Small intestine (tissue), 7 donors: ENCODE data around the gene ILF3. TPM values are rescaled to one million over a fixed set of nuclear protein-coding genes. Genes with fewer than 3 reads are reported as not detected.
"Not testable (repeated sequence)": the region's sequence is repeated elsewhere in the genome, so short reads cannot be mapped to it uniquely, and the experiment has no call there.

Source experiments
- DNase-seq, 2 donors: peaks; one replicate each; pipeline versions ENCODE4 v3.0.0 to v3.0.0-alpha.2; 2013
- FAIRE-seq: peaks from 2 replicates; lab custom pipeline; 2012; peaks lifted over from hg19 to GRCh38; lab: Jason Lieb, UNC
- H3K27ac ChIP-seq, 3 donors: one replicate each; pipeline ENCODE4 v1.5.1; 2013; ENCODE audit warnings: low read length in 2 of 3, mild to moderate bottlenecking in 2 of 3, control low read depth in 1 of 3, inconsistent platforms in 1 of 3, low read depth in 1 of 3, moderate library complexity in 1 of 3
- H3K27me3 ChIP-seq, 3 donors: one replicate each; pipeline ENCODE4 v1.6.1; 2013; ENCODE audit warnings: low read length in 3 of 3, inconsistent platforms in 1 of 3; ENCODE audit not compliant: control insufficient read depth in 3 of 3, insufficient read depth in 3 of 3
- H3K36me3 ChIP-seq, 3 donors: one replicate each; pipeline ENCODE4 v1.6.1; 2013; ENCODE audit warnings: low read length in 3 of 3, inconsistent platforms in 1 of 3, low read depth in 1 of 3, mild to moderate bottlenecking in 1 of 3, moderate library complexity in 1 of 3; ENCODE audit not compliant: control insufficient read depth in 3 of 3, insufficient read depth in 2 of 3
- H3K4me1 ChIP-seq, 3 donors: one replicate each; pipeline ENCODE4 v1.6.1; 2013; ENCODE audit warnings: low read length in 2 of 3, inconsistent platforms in 1 of 3, low read depth in 1 of 3, mild to moderate bottlenecking in 1 of 3, moderate library complexity in 1 of 3; ENCODE audit not compliant: control insufficient read depth in 3 of 3, insufficient read depth in 2 of 3
- H3K4me3 ChIP-seq, 3 donors: one replicate each; pipeline ENCODE4 v1.5.1; 2013; ENCODE audit warnings: low read length in 3 of 3, control low read depth in 1 of 3, inconsistent platforms in 1 of 3, low read depth in 1 of 3, mild to moderate bottlenecking in 1 of 3, moderate library complexity in 1 of 3
- H3K9me3 ChIP-seq, 2 donors: one replicate each; pipeline ENCODE4 v1.6.1; 2013; ENCODE audit warnings: low read depth in 1 of 2, low read length in 1 of 2; ENCODE audit not compliant: control insufficient read depth in 2 of 2, insufficient read depth in 1 of 2
- WGBS, 3 donors: extraction: QIAGEN DNeasy Blood & Tissue Kit; methylation state at CpG; one replicate each; pipeline ENCODE4 v1.1.7; 2013; 5-methylcytosine and 5-hydroxymethylcytosine counted together
- polyA plus RNA-seq, 4 donors: library from polyadenylated mRNA; stranded (reverse) in 3 of 4; unstranded in 1 of 4; fragments of 200-250 nt in 3 of 4; fragments of 120-200 nt in 1 of 4; gene quantifications; one replicate each; pipeline versions ENCODE4 v1.2.1 to v1.2.3, GENCODE V29; 2013
- donor health status: healthy with polysubstance abuse.
- donor health status: control.
- donor health status: control.
- donor health status: Bipolar disorder and iron deficiency.
- donor health status: healthy.

The ILF3 gene
- polyA plus RNA-seq, 4 donors: 37.3 to 170 (median 87.6) TPM

DNA sequence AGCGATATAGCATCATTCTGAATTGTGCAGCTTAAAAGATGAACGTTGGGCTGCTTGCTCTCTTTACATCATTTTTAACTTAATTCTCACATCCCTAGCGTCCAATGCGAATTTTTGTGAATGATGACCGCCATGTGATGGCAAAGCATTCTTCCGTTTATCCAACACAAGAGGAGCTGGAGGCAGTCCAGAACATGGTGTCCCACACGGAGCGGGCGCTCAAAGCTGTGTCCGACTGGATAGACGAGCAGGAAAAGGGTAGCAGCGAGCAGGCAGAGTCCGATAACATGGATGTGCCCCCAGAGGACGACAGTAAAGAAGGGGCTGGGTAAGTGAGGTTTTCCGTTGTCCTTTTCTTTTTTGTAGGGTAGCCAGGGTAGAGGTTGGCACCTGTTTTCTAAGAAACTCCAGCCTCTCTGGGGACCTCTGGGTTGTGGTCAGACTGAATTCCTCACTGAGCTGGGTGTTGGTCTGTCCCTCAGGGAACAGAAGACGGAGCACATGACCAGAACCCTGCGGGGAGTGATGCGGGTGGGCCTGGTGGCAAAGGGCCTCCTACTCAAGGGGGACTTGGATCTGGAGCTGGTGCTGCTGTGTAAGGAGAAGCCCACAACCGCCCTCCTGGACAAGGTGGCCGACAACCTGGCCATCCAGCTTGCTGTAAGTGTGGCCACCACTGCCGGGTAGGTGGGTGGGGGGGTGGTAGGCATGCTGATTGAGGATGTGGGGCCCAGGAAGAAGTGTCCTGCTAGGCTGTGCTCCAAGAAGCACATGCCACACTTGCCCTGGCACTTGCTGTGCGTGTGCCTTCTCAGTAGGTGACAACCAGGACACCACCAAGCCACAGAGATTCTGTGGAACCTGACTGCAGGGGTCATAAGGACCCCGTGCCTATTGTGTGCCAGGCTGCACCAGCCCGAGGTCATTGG, 17.0 kb downstream of the ILF3 start:
- no peak for DNase-seq
- H3K27me3 ChIP-seq: no peaks in the 10 kb centered on the region
- H3K36me3 ChIP-seq: peaks cover 6 to 74% (median 8%) of the 10 kb centered on the region in 3 donors
- no peaks in the 10 kb centered on the region for H3K4me1 ChIP-seq
- no peak overlapping the region for H3K27ac ChIP-seq
- no peak overlapping the region for H3K4me3 ChIP-seq
- H3K9me3 ChIP-seq: no peaks in the 10 kb centered on the region
- FAIRE-seq: no peak
- WGBS, 3 donors: 80 to 86% (median 83%) methylated on average over 24 of the region's 24 CpGs

GRCh38 chr19:10671922-10672321, 17.8 kb downstream of the ILF3 start:
- H3K4me3 ChIP-seq, H3K27me3 ChIP-seq, FAIRE-seq, H3K27ac ChIP-seq, H3K4me1 ChIP-seq, DNase-seq, H3K9me3 ChIP-seq: not testable (repeated sequence)
- H3K36me3 ChIP-seq: peaks cover 8 to 70% (median 9%) of the 10 kb centered on the region in 3 donors
- WGBS, 3 donors: 90 to 98% (median 92%) methylated on average over 3 of the region's 3 CpGs

DNA sequence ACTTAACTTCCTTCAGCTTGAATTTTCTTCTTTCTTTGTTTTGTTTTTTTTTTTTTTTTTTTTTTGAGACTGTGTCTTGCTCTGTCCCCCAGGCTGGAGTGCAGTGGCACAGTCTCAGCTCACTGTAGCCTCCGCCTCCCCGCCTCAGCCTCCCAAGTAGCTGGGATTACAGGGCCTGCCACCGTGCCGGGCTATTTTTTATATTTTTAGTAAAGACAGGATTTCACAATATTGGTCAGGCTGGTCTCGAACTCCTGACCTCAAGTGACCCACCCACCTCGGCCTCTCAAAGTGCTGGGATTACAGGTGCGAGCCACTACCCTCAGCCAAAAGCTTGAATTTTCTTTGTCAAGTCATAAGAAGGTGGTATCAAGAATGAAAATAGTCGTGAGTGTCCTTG, 21.1 kb downstream of the ILF3 start:
- not testable (repeated sequence) for H3K27ac ChIP-seq, FAIRE-seq, H3K9me3 ChIP-seq, DNase-seq, H3K4me3 ChIP-seq, H3K4me1 ChIP-seq, H3K27me3 ChIP-seq
- H3K36me3 ChIP-seq: peaks cover 26 to 88% (median 33%) of the 10 kb centered on the region in 3 donors
- WGBS, 3 donors: 86 to 88% (median 87%) methylated on average over 8 of the region's 8 CpGs

GRCh38 chr19:10677751-10678150, 23.6 kb downstream of the ILF3 start:
- WGBS, 3 donors: 81 to 90% (median 82%) methylated on average over 13 of the region's 13 CpGs
- DNase-seq (no peak), FAIRE-seq (no peak)
- no peaks in the 10 kb centered on the region for H3K27me3 ChIP-seq
- H3K4me1 ChIP-seq: no peaks in the 10 kb centered on the region
- peaks cover 34 to 91% (median 49%) of the 10 kb centered on the region in 3 donors for H3K36me3 ChIP-seq
- no peak overlapping the region for H3K4me3 ChIP-seq
- H3K9me3 ChIP-seq: no peaks in the 10 kb centered on the region
- no peak overlapping the region for H3K27ac ChIP-seq

GRCh38 chr19:10678813-10679212, 24.7 kb downstream of the ILF3 start:
- H3K4me3 ChIP-seq: no peak overlapping the region

DNA sequence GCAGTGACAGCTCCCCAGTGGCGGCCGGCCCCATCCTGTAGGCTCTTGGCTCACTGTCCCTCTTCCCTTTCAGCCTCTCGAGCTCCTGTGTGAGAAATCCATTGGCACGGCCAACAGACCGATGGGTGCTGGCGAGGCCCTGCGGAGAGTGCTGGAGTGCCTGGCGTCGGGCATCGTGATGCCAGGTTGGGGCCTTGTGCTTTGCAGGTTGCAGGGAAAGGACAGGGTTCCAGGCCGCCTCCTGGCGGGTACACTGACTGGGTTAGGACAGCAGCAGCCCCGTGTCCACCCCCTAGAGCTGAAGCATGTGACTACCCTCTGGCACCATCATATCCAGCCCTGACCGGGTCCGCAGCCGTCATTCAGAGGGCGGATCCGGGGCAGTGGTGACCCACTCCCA, 25.6 kb downstream of the ILF3 start:
- 94 to 95% (median 95%) methylated on average over 17 to 18 of the region's 18 CpGs for WGBS, 3 donors
- no peak for FAIRE-seq
- Histone ChIP-seq H3K4me1 (no peaks in the 10 kb centered on the region), H3K4me3 (no peak overlapping the region), H3K9me3 (no peaks in the 10 kb centered on the region), H3K27me3 (no peaks in the 10 kb centered on the region), H3K27ac (no peak overlapping the region), H3K36me3 (peaks cover 41 to 91% (median 58%) of the 10 kb centered on the region in 3 donors)
- no peak for DNase-seq

More at GRCh38 chr19:10678813-10679212, 24.7 kb downstream of the ILF3 start:
- Histone ChIP-seq H3K27ac (no peak overlapping the region), H3K27me3 (no peaks in the 10 kb centered on the region), H3K36me3 (peaks cover 41 to 93% (median 58%) of the 10 kb centered on the region in 3 donors), H3K9me3 (no peaks in the 10 kb centered on the region), H3K4me1 (no peaks in the 10 kb centered on the region)
- no peak for FAIRE-seq
- DNase-seq: no peak
- 87 to 92% (median 90%) methylated on average over 12 of the region's 12 CpGs for WGBS, 3 donors

DNA sequence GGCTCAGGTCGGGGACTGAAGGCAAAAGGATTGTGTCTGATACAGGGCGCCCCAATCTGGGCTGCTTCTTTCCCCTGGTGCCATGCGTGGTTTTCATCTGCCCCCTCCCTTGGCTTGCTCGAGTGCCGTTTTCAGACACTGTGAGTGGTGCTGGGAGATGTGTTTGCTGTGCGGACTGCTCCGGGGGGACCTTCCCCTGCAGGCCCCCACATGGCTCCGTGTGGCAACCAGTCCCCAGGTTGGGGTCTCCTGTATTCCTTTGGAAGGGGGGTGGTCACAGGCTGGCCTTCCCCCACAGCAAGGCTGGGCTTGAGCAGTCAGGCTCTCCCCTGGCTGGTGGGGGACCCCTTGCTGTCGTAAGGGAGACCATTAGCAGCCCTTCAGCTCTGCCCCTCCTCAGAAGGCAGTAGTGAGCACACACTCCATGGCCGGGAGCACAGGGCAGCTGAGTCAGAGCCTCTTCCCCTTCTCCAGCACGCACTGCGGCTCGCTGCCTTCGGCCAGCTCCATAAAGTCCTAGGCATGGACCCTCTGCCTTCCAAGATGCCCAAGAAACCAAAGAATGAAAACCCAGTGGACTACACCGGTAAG, 26.5 kb downstream of the ILF3 start:
- H3K36me3 ChIP-seq: peaks cover 42 to 87% (median 56%) of the 10 kb centered on the region in 3 donors

DNA sequence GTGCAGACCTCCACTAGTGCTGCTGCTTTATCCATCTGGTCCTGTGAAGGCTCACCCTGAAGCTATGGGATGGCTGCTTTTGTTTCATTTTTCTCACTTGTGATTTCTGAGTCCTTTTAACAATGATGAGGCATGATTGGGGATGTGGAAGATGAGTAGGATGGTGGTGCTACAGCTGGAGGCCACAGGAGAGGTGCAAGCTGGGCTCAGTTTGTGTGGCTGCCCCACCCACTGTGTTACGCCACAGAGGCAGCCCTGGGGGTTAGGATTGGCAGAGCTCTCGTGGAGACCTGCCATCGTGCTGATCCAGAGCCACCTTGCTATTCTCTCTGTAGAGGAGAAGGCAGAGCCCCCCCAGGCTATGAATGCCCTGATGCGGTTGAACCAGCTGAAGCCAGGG, 27.5 kb downstream of the ILF3 start:
- 88 to 98% (median 93%) methylated on average over 4 of the region's 4 CpGs for WGBS, 3 donors
- Histone ChIP-seq H3K27ac (no peak overlapping the region), H3K36me3 (peaks cover 44 to 91% (median 58%) of the 10 kb centered on the region in 3 donors), H3K27me3 (no peaks in the 10 kb centered on the region), H3K4me3 (no peak overlapping the region), H3K4me1 (no peaks in the 10 kb centered on the region), H3K9me3 (no peaks in the 10 kb centered on the region)
- FAIRE-seq (no peak), DNase-seq (no peak)

More for the DNA sequence above, 26.5 kb downstream of the ILF3 start:
- WGBS, 3 donors: 94 to 98% (median 98%) methylated on average over 13 to 15 of the region's 15 CpGs
- DNase-seq: no peak
- Histone ChIP-seq H3K4me3 (no peak overlapping the region), H3K9me3 (no peaks in the 10 kb centered on the region), H3K27ac (no peak overlapping the region), H3K27me3 (no peaks in the 10 kb centered on the region), H3K4me1 (no peaks in the 10 kb centered on the region)
- no peak for FAIRE-seq
